ENCODE results near the gene FANCB. TPM values are rescaled to one million over a fixed set of nuclear protein-coding genes. Genes with fewer than 3 reads are reported as not detected.
A peak's percentile ranks its signal among the peaks of the same experiment; 100 is the strongest.

Gene FANCB
- total and polyA plus RNA-seq, 2 of the 13 experiments (the other 11 are each of a cell fraction or from before 2014, with no cell fraction given): 1.0 to 5.8 TPM

DNA sequence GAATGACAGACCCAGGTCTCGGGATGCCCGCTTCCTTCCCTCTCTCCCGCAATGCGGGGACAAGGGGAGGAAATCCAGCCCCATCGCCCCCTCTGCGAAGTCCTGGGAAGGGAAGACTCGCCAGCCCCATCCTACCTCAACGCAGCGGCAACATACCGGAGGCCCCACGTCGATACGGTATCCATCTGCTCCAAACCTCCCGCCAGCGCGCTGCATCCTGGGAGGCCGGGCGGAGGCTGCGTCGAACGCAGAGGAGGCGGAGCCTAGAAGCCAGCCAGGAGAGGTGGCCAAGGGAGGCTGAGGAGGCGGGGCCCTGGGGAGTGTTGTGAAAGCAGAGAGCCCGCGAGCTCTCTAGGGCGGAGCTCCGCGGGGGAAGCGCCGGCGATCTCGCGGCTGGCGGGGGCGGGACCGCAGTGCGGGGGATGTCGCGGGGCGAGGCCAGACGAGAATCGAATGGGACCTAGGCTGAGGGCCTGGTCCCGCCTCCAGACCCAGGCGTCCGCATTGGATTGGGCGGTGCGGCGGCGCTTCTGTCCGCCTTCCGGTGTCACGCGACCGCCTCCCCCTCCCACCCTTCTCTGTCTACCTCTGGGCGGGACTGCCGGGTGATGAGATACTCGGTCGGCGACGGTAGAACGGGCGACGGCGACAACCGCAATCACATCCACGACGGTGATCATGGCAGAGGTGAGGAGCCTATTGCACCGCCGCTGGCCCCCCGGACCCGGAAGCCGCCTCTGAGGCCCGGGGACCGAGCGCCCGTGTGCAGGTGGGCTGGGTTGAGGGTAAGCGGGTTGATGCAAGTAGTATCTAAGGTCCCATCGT, at the start of gene FANCB, which contains the start of gene MOSPD2 (continued):
- TF ChIP-seq, protein P1, sequence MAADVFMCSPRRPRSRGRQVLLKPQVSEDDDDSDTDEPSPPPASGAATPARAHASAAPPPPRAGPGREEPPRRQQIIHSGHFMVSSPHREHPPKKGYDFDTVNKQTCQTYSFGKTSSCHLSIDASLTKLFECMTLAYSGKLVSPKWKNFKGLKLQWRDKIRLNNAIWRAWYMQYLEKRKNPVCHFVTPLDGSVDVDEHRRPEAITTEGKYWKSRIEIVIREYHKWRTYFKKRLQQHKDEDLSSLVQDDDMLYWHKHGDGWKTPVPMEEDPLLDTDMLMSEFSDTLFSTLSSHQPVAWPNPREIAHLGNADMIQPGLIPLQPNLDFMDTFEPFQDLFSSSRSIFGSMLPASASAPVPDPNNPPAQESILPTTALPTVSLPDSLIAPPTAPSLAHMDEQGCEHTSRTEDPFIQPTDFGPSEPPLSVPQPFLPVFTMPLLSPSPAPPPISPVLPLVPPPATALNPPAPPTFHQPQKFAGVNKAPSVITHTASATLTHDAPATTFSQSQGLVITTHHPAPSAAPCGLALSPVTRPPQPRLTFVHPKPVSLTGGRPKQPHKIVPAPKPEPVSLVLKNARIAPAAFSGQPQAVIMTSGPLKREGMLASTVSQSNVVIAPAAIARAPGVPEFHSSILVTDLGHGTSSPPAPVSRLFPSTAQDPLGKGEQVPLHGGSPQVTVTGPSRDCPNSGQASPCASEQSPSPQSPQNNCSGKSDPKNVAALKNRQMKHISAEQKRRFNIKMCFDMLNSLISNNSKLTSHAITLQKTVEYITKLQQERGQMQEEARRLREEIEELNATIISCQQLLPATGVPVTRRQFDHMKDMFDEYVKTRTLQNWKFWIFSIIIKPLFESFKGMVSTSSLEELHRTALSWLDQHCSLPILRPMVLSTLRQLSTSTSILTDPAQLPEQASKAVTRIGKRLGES (CRISPR knock-in tag; IDR thresholded peaks at IDR 0.05; ENCODE audit: borderline replicate concordance): no peak
- TF ChIP-seq, protein P2, sequence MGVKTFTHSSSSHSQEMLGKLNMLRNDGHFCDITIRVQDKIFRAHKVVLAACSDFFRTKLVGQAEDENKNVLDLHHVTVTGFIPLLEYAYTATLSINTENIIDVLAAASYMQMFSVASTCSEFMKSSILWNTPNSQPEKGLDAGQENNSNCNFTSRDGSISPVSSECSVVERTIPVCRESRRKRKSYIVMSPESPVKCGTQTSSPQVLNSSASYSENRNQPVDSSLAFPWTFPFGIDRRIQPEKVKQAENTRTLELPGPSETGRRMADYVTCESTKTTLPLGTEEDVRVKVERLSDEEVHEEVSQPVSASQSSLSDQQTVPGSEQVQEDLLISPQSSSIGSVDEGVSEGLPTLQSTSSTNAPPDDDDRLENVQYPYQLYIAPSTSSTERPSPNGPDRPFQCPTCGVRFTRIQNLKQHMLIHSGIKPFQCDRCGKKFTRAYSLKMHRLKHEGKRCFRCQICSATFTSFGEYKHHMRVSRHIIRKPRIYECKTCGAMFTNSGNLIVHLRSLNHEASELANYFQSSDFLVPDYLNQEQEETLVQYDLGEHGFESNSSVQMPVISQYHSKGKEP (CRISPR knock-in tag; IDR thresholded peaks at IDR 0.05): no peak
- TF ChIP-seq SAP130 (CRISPR knock-in tag; IDR thresholded peaks at IDR 0.05; ENCODE audit: low read depth) (peak; percentile 95), TARDBP (CRISPR knock-in tag; IDR thresholded peaks at IDR 0.05) (peak; percentile 21; the same call in 1 of the 2 replicates), FOXA1 (IDR thresholded peaks at IDR 0.05) (no peak), FOXA1 (CRISPR knock-in tag; IDR thresholded peaks at IDR 0.05) (no peak), HDAC2 (CRISPR knock-in tag; IDR thresholded peaks at IDR 0.05) (peak; percentile 48; the same call in 1 of the 2 replicates), ZNF615 (CRISPR knock-in tag; IDR thresholded peaks at IDR 0.05; ENCODE audit: borderline replicate concordance) (no peak), MTF2 (CRISPR knock-in tag; IDR thresholded peaks at IDR 0.05; ENCODE audit: borderline replicate concordance) (no peak), FLYWCH1 (CRISPR knock-in tag; IDR thresholded peaks at IDR 0.05) (no peak), MTF1 (CRISPR knock-in tag; IDR thresholded peaks at IDR 0.05) (no peak), ZNF570 (CRISPR knock-in tag; IDR thresholded peaks at IDR 0.05; ENCODE audit: borderline replicate concordance) (no peak), TCF7L2 (IDR thresholded peaks at IDR 0.05; ENCODE audit: low read depth, low read length) (no peak), ZNF839 (CRISPR knock-in tag; IDR thresholded peaks at IDR 0.05; ENCODE audit: borderline replicate concordance) (no peak), ZNF234 (CRISPR knock-in tag; conservative IDR thresholded peaks at IDR 0.05) (no peak), AGO2 (optimal IDR thresholded peaks at IDR 0.05; ENCODE audit: low read depth, low read length) (no peak), POLR2AphosphoS2 (IDR thresholded peaks at IDR 0.05; ENCODE audit: low read depth, low read length) (no peak)
- TF ChIP-seq, protein P3, sequence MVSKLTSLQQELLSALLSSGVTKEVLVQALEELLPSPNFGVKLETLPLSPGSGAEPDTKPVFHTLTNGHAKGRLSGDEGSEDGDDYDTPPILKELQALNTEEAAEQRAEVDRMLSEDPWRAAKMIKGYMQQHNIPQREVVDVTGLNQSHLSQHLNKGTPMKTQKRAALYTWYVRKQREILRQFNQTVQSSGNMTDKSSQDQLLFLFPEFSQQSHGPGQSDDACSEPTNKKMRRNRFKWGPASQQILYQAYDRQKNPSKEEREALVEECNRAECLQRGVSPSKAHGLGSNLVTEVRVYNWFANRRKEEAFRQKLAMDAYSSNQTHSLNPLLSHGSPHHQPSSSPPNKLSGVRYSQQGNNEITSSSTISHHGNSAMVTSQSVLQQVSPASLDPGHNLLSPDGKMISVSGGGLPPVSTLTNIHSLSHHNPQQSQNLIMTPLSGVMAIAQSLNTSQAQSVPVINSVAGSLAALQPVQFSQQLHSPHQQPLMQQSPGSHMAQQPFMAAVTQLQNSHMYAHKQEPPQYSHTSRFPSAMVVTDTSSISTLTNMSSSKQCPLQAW (CRISPR knock-in tag; IDR thresholded peaks at IDR 0.05): 0 out of 2 replicates have a peak, but pooled peaks have one; percentile 25
- TF ChIP-seq, protein P4, sequence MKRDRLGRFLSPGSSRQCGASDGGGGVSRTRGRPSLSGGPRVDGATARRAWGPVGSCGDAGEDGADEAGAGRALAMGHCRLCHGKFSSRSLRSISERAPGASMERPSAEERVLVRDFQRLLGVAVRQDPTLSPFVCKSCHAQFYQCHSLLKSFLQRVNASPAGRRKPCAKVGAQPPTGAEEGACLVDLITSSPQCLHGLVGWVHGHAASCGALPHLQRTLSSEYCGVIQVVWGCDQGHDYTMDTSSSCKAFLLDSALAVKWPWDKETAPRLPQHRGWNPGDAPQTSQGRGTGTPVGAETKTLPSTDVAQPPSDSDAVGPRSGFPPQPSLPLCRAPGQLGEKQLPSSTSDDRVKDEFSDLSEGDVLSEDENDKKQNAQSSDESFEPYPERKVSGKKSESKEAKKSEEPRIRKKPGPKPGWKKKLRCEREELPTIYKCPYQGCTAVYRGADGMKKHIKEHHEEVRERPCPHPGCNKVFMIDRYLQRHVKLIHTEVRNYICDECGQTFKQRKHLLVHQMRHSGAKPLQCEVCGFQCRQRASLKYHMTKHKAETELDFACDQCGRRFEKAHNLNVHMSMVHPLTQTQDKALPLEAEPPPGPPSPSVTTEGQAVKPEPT (CRISPR knock-in tag; IDR thresholded peaks at IDR 0.05; ENCODE audit: low read depth): no peak
- TF ChIP-seq, protein P5, sequence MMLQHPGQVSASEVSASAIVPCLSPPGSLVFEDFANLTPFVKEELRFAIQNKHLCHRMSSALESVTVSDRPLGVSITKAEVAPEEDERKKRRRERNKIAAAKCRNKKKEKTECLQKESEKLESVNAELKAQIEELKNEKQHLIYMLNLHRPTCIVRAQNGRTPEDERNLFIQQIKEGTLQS (CRISPR knock-in tag; IDR thresholded peaks at IDR 0.05): no peak
